HG03066 (cell line): ENCODE results near the gene ZIC5.
A peak's percentile ranks its signal among the peaks of the same experiment; 100 is the strongest.

ENCODE experiments used
- ATAC-seq: cut with Tn5 transposase; IDR thresholded peaks from one replicate; pipeline ENCODE4 v1.9.1; 2021; ENCODE audit warnings: low read depth; ENCODE audit not compliant: unreplicated experiment

The ZIC5 gene

GRCh38 chr13:99941086-99941485, 30.5 kb downstream of the ZIC5 start:
- no peak for ATAC-seq

GRCh38 chr13:99938635-99939034, 32.9 kb downstream of the ZIC5 start:
- ATAC-seq: no peak

- no peak for ATAC-seq
These were observed 35.8 kb downstream of the ZIC5 start for GRCh38 chr13:99935772-99936171.

- no peak for ATAC-seq
These were observed 38.7 kb downstream of the ZIC5 start for GRCh38 chr13:99932912-99933311.

GRCh38 chr13:99930925-99931324, 40.6 kb downstream of the ZIC5 start:
- no peak for ATAC-seq

- no peak for ATAC-seq
These were observed 41.7 kb downstream of the ZIC5 start for GRCh38 chr13:99929866-99930265.

- no peak for ATAC-seq
These were observed 45.4 kb downstream of the ZIC5 start for GRCh38 chr13:99926014-99926731.

- ATAC-seq: no peak
These were observed 47.5 kb downstream of the ZIC5 start for GRCh38 chr13:99923877-99924582.

- ATAC-seq: no peak
These were observed 48.7 kb downstream of the ZIC5 start for GRCh38 chr13:99922631-99923404.

- no peak for ATAC-seq
These were observed 52.4 kb downstream of the ZIC5 start for GRCh38 chr13:99919132-99919531.

GRCh38 chr13:99916366-99917103, 55.0 kb downstream of the ZIC5 start:
- ATAC-seq: peak; percentile 95

- no peak for ATAC-seq
These were observed 58.4 kb downstream of the ZIC5 start for GRCh38 chr13:99913167-99913566.
